H9 (cell line): ENCODE results near the gene PPP5C. TPM values are rescaled to one million over a fixed set of nuclear protein-coding genes. Genes with fewer than 3 reads are reported as not detected.

Source experiments
- DNase-seq: peaks from one replicate; pipeline ENCODE4 v3.0.0-alpha.2; 2017
- H2AFZ ChIP-seq: one replicate; pipeline ENCODE4 v1.6.1; 2013; ENCODE audit warnings: mild to moderate bottlenecking, low read length, control low read depth, moderate library complexity
- H2AK5ac ChIP-seq: 2 replicates; pipeline ENCODE4 v1.6.1; 2013; ENCODE audit warnings: low read length, control low read depth, mixed read lengths; ENCODE audit not compliant: insufficient read length
- H2BK120ac ChIP-seq: one replicate; pipeline ENCODE4 v1.6.1; 2013; ENCODE audit warnings: low read depth, mild to moderate bottlenecking, low read length, control low read depth, inconsistent platforms; ENCODE audit not compliant: poor library complexity, severe bottlenecking
- H2BK12ac ChIP-seq: 2 replicates; pipeline ENCODE4 v1.6.1; 2013; ENCODE audit warnings: low read length, control low read depth, mixed read lengths, low read depth; ENCODE audit not compliant: insufficient read length
- H2BK15ac ChIP-seq: 2 replicates; pipeline ENCODE4 v1.6.1; 2013; ENCODE audit warnings: low read depth, low read length, control low read depth
- H2BK20ac ChIP-seq: one replicate; pipeline ENCODE4 v1.6.1; 2013; ENCODE audit warnings: low read depth, mild to moderate bottlenecking, low read length, control low read depth, inconsistent platforms; ENCODE audit not compliant: poor library complexity, severe bottlenecking
- H2BK5ac ChIP-seq: 2 replicates; pipeline ENCODE4 v1.6.1; 2013; ENCODE audit warnings: low read length, control low read depth, mixed read lengths; ENCODE audit not compliant: insufficient read length
- H3K14ac ChIP-seq: 2 replicates; pipeline ENCODE4 v1.6.1; 2013; ENCODE audit warnings: low read length, control low read depth; ENCODE audit not compliant: insufficient read depth
- H3K18ac ChIP-seq: 2 replicates; pipeline ENCODE4 v1.6.1; 2013; ENCODE audit warnings: low read depth, mild to moderate bottlenecking, mixed read lengths, low read length, control low read depth; ENCODE audit not compliant: insufficient read length
- H3K23ac ChIP-seq: 2 replicates; pipeline ENCODE4 v1.6.1; 2013; ENCODE audit warnings: low read length, control low read depth, mixed read lengths, low read depth; ENCODE audit not compliant: insufficient read length
- H3K23me2 ChIP-seq: 2 replicates; pipeline ENCODE4 v1.6.1; 2013; ENCODE audit warnings: low read depth, mild to moderate bottlenecking, mixed read lengths, low read length, control low read depth; ENCODE audit not compliant: insufficient read length, poor library complexity, severe bottlenecking
- H3K27ac ChIP-seq: 2 replicates; pipeline ENCODE4 v1.5.1; 2013; ENCODE audit warnings: low read length, control low read depth, mixed read lengths, low read depth; ENCODE audit not compliant: insufficient read length
- H3K27me3 ChIP-seq: 2 replicates; pipeline ENCODE4 v1.6.1; 2013; ENCODE audit warnings: low read length, control low read depth, inconsistent platforms; ENCODE audit not compliant: insufficient read depth
- H3K4ac ChIP-seq: 2 replicates; pipeline ENCODE4 v1.6.1; 2013; ENCODE audit warnings: low read depth, mild to moderate bottlenecking, control low read depth, inconsistent platforms, low read length, moderate library complexity
- H3K4me1 ChIP-seq: 2 replicates; pipeline ENCODE4 v1.6.1; 2013; ENCODE audit warnings: low read length, control low read depth, inconsistent platforms; ENCODE audit not compliant: insufficient read depth
- H3K4me2 ChIP-seq: 2 replicates; pipeline ENCODE4 v1.6.1; 2013; ENCODE audit warnings: low read length, control low read depth, mixed read lengths; ENCODE audit not compliant: insufficient read length, insufficient read depth
- H3K56ac ChIP-seq: 2 replicates; pipeline ENCODE4 v1.6.1; 2013; ENCODE audit warnings: low read depth, mild to moderate bottlenecking, mixed read lengths, low read length, control low read depth; ENCODE audit not compliant: insufficient read length
- H3K79me1 ChIP-seq: 2 replicates; pipeline ENCODE4 v1.6.1; 2013; ENCODE audit warnings: low read depth, mild to moderate bottlenecking, moderate library complexity, low read length, control low read depth, inconsistent platforms; ENCODE audit not compliant: insufficient read depth, poor library complexity, severe bottlenecking
- H3K79me2 ChIP-seq: 2 replicates; pipeline ENCODE4 v1.6.1; 2013; ENCODE audit warnings: low read length, control low read depth, inconsistent platforms; ENCODE audit not compliant: insufficient read depth
- H3K9ac ChIP-seq: 2 replicates; pipeline ENCODE4 v1.6.1; 2013; ENCODE audit warnings: low read length, control low read depth, mixed read lengths; ENCODE audit not compliant: insufficient read length; ENCODE audit errors: extremely low read depth
- H3K9me3 ChIP-seq: one replicate; pipeline ENCODE4 v1.6.1; 2013; ENCODE audit warnings: low read depth, low read length, inconsistent platforms; ENCODE audit not compliant: control insufficient read depth
- H3T11ph ChIP-seq: one replicate; pipeline ENCODE4 v1.6.1; 2013; ENCODE audit warnings: mild to moderate bottlenecking, low read length, control low read depth, inconsistent platforms
- H4K20me1 ChIP-seq: one replicate; pipeline ENCODE4 v1.6.1; 2013; ENCODE audit not compliant: control insufficient read depth, insufficient read length, insufficient read depth
- H4K5ac ChIP-seq: 2 replicates; pipeline ENCODE4 v1.6.1; 2013; ENCODE audit warnings: low read depth, mild to moderate bottlenecking, mixed read lengths, low read length, control low read depth; ENCODE audit not compliant: insufficient read length
- H4K8ac ChIP-seq: replicated peaks from 2 replicates; pipeline ENCODE4 v1.6.1; 2013; ENCODE audit warnings: low read length, control low read depth, mixed read lengths, low read depth; ENCODE audit not compliant: insufficient read length
- H4K91ac ChIP-seq: 2 replicates; pipeline ENCODE4 v1.6.1; 2013; ENCODE audit warnings: low read depth, mild to moderate bottlenecking, moderate library complexity, mixed read lengths, low read length, control low read depth; ENCODE audit not compliant: insufficient read length
- H3K27ac Mint-ChIP-seq, 3 experiments: 2 replicates in 2 of 3; 3 replicates in 1 of 3; pipeline ENCODE4 v1.8.0; 2020 to 2021; ENCODE audit warnings: mixed read lengths in 3 of 3, mild to moderate bottlenecking in 1 of 3, moderate library complexity in 1 of 3
- H3K27me3 Mint-ChIP-seq: 2 replicates; pipeline ENCODE4 v1.8.0; 2021; ENCODE audit warnings: low read depth, mild to moderate bottlenecking, moderate library complexity, mixed read lengths
- H3K36me3 Mint-ChIP-seq, 3 experiments: 2 replicates in 2 of 3; 3 replicates in 1 of 3; pipeline ENCODE4 v1.8.0; 2020 to 2021; ENCODE audit warnings: low read depth in 3 of 3, mixed read lengths in 3 of 3; ENCODE audit not compliant: insufficient read depth in 1 of 3
- H3K4me1 Mint-ChIP-seq, 2 experiments: 2 replicates each; pipeline ENCODE4 v1.8.0; 2020; ENCODE audit warnings: mixed read lengths in 2 of 2
- H3K4me3 Mint-ChIP-seq, 2 experiments: 2 replicates in 1 of 2; 3 replicates in 1 of 2; pipeline ENCODE4 v1.8.0; 2020 to 2021; ENCODE audit warnings: mild to moderate bottlenecking in 2 of 2, mixed read lengths in 2 of 2, moderate library complexity in 1 of 2
- H3K9me3 Mint-ChIP-seq, 2 experiments: 2 replicates in 1 of 2; 3 replicates in 1 of 2; pipeline ENCODE4 v1.8.0; 2020; ENCODE audit warnings: mild to moderate bottlenecking in 2 of 2, mixed read lengths in 2 of 2, moderate library complexity in 1 of 2
- CTCF ChIP-seq: fragments of 200-600 bp; sonication (generic); conservative IDR thresholded peaks from 3 replicates; pipeline ENCODE4 v1.8.0; 2021; ENCODE audit warnings: antibody characterized with exemption, mild to moderate bottlenecking
- WGBS: extraction: QIAGEN DNeasy Blood & Tissue Kit; methylation state at CpG from one replicate; pipeline ENCODE4 v1.1.7; 2013; ENCODE audit warnings: missing lambda C conversion rate, low lambda C conversion rate, mixed read lengths; ENCODE audit not compliant: insufficient read length; ENCODE audit errors: extremely low coverage; 5-methylcytosine and 5-hydroxymethylcytosine counted together
- total RNA-seq: library from RNA; stranded (reverse); gene quantifications from 2 replicates; pipeline ENCODE4 v1.2.1, GENCODE V29; 2021

The PPP5C gene
- total RNA-seq, 1 experiment from 2014 or later: 108 TPM

DNA sequence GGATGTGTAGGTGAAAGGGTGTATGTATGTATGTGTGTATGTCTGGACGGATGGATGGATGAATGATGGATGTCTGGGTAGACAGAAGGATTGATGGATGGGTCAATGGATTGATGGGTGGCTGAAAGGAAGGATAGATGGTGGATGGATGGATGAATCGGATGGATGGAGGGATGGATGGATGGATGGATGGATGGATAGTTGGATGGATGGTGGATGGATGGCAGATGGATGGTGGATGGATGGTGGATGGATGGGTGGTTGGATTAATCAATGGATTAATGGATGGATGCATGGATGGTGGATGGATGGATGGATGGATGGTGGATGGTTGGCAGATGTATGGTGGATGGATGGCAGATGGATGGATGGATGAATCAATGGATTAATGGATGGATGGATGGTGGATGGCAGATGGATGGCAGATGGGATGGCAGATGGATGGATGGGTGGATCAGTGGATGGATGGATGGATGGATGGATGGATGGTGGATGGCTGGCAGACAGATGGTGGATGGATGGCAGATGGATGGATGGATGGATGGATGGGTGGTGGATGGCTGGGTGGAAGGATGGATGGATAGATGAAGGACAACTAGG is 16.5 kb upstream of the PPP5C start:
- Mint-ChIP-seq H3K4me3 (no peak overlapping the region), H3K27ac (no peak overlapping the region; a peak in 2 of 7 replicates), H3K27me3 (no peaks in the 10 kb centered on the region), H3K9me3 (peaks cover 33% of the 10 kb centered on the region in 2 experiments), H3K4me1 (no peaks in the 10 kb centered on the region), H3K36me3 (peaks cover 48 to 56% (median 55%) of the 10 kb centered on the region in 3 experiments)
- no peak overlapping the region for H3T11ph ChIP-seq
- H2BK120ac ChIP-seq: no peak overlapping the region
- no peak overlapping the region for H4K91ac ChIP-seq
- H3K27me3 ChIP-seq: no peaks in the 10 kb centered on the region
- H2AFZ ChIP-seq: no peak overlapping the region
- H3K4me2 ChIP-seq: no peak overlapping the region
- peaks cover 32% of the 10 kb centered on the region for H3K9me3 ChIP-seq
- no peak overlapping the region for H2BK12ac ChIP-seq
- H3K79me2 ChIP-seq: no peaks in the 10 kb centered on the region
- DNase-seq: no peak
- H2BK15ac ChIP-seq: no peak overlapping the region
- H4K8ac ChIP-seq: no peak overlapping the region
- no peak overlapping the region for H4K5ac ChIP-seq
- H4K20me1 ChIP-seq: no peaks in the 10 kb centered on the region
- no peaks in the 10 kb centered on the region for H3K23me2 ChIP-seq
- H3K4me1 ChIP-seq: no peaks in the 10 kb centered on the region
- 100% methylated on average over 2 of the region's 2 CpGs for WGBS
- no peak overlapping the region for H2BK5ac ChIP-seq
- H3K14ac ChIP-seq: no peak overlapping the region
- H3K56ac ChIP-seq: peak overlapping the region; percentile 7
- H3K23ac ChIP-seq: no peak overlapping the region
- no peak for TF ChIP-seq CTCF
- H3K18ac ChIP-seq: no peak overlapping the region
- H3K27ac ChIP-seq: no peak overlapping the region
- H3K79me1 ChIP-seq: no peaks in the 10 kb centered on the region
- H3K4ac ChIP-seq: no peak overlapping the region
- H3K9ac ChIP-seq: no peak overlapping the region
- H2BK20ac ChIP-seq: no peak overlapping the region
- H2AK5ac ChIP-seq: no peak overlapping the region
